Activated naive CD4-positive, alpha-beta T cell treated with anti-CD3 and anti-CD28 coated beads for 36 hours (primary cell): Measurements from ENCODE around the gene ZNF143. TPM values are rescaled to one million over a fixed set of nuclear protein-coding genes. Genes with fewer than 3 reads are reported as not detected.
"Not testable (repeated sequence)": the region's sequence is repeated elsewhere in the genome, so short reads cannot be mapped to it uniquely, and the experiment has no call there.

Source experiments
- CTCF ChIA-PET: fragments of 350-600 bp; sonication (Branson Sonifier 250); formaldehyde crosslinking; loops from one replicate; lab custom pipeline; 2021; ENCODE audit warnings: antibody characterized with exemption; lab: Charles Lee
- DNase-seq: peaks from one replicate; pipeline ENCODE4 v3.0.0-alpha.2; 2020
- H3K27ac Mint-ChIP-seq: one replicate; pipeline ENCODE4 v1.8.0; 2021; ENCODE audit warnings: mild to moderate bottlenecking, mixed read lengths
- H3K27me3 Mint-ChIP-seq: one replicate; pipeline ENCODE4 v1.8.0; 2021; ENCODE audit warnings: low read depth, mixed read lengths
- H3K36me3 Mint-ChIP-seq: one replicate; pipeline ENCODE4 v1.8.0; 2021; ENCODE audit warnings: low read depth, mixed read lengths
- H3K4me1 Mint-ChIP-seq: one replicate; pipeline ENCODE4 v1.8.0; 2021; ENCODE audit warnings: low read depth, mixed read lengths
- H3K4me3 Mint-ChIP-seq: one replicate; pipeline ENCODE4 v1.8.0; 2021; ENCODE audit warnings: mild to moderate bottlenecking, moderate library complexity, mixed read lengths
- H3K9me3 Mint-ChIP-seq: one replicate; pipeline ENCODE4 v1.8.0; 2021; ENCODE audit warnings: mixed read lengths
- intact Hi-C: fragments of 100-400 bp; cut with micrococcal nuclease; formaldehyde crosslinking; loops from one replicate; pipeline ENCODE4 v1.15.1; 2023
- total RNA-seq, 2 experiments: library from RNA; stranded (reverse); gene quantifications; one replicate each; pipeline ENCODE4 v1.2.3, GENCODE V29; 2021

ZNF143 gene
- total RNA-seq, 2 experiments from 2014 or later: 39.1 to 42.5 TPM

DNA sequence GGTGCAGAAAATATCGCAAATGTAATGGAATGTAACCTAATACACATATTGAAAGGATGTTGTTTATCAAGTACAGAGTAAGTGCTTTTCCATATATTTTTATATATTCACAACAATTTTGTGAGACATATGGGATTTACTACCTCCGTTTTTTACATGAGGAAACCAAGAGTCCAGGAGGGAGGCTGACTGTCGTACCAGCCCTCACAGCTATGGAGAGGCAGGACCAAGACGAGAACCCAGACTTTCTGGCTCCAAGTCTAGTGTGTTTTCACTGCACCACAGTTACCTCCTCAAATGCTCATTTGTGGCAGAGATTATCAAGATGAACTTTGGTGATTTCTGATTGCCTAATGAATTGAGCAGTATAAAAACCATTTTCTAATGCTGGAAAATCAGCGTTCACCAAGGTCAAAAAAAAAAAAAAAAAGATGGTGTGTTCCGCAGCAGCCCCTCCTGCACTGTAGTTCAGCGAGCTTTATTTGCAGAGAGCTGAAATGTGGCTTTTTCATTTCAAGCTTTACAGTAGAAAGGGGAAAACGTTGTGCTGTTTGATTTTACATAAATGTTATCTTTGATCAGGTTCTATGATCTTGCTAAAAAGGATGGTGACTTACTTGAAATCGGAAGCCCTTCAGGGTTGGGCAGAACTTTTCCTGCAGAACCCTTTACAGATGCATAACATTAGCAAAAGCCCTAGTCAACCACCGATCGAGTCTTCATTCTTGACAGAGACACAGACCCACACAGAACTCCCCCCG is 67.9 kb downstream of the ZNF143 start:
- peaks cover 8% of the 10 kb centered on the region for H3K36me3 Mint-ChIP-seq
- intact Hi-C loops: no loop called here
- no peaks in the 10 kb centered on the region for H3K9me3 Mint-ChIP-seq
- no peak overlapping the region for H3K4me3 Mint-ChIP-seq
- no peaks in the 10 kb centered on the region for H3K4me1 Mint-ChIP-seq
- no peak for DNase-seq
- H3K27ac Mint-ChIP-seq: no peak overlapping the region
- CTCF ChIA-PET: interaction anchor here (0.6 to 2.2 kb wide), 2 partner anchors 9 to 359 kb away, joined by 3 to 5 read pairs; no protein-coding TSS in a partner anchor
- H3K27me3 Mint-ChIP-seq: no peaks in the 10 kb centered on the region

DNA sequence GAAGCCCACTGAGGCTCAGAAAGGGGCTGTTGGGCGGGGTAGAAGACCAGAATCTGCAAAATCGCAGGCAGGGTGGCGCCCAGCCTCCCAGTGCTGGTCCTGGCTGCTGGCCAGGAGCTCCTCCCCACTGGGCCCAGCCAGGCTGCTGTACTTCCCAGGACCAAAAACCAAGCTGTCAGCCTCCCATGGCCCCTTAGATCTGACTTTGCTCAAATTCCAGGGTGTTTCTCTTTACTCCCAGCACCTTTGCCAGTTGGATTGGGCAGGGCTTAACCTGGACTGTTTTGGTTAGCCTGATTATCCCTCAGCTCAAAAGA is 68.5 kb downstream of the ZNF143 start:
- no peak for DNase-seq
- no peak overlapping the region for H3K4me3 Mint-ChIP-seq
- no peaks in the 10 kb centered on the region for H3K9me3 Mint-ChIP-seq
- CTCF ChIA-PET: interaction anchor here (0.6 to 2.2 kb wide), 3 partner anchors 8 to 359 kb away, joined by 3 to 5 read pairs (median 3); no protein-coding TSS in a partner anchor
- peaks cover 8% of the 10 kb centered on the region for H3K36me3 Mint-ChIP-seq
- no peaks in the 10 kb centered on the region for H3K4me1 Mint-ChIP-seq
- H3K27me3 Mint-ChIP-seq: no peaks in the 10 kb centered on the region
- no peak overlapping the region for H3K27ac Mint-ChIP-seq
- intact Hi-C loops: no loop called here

DNA sequence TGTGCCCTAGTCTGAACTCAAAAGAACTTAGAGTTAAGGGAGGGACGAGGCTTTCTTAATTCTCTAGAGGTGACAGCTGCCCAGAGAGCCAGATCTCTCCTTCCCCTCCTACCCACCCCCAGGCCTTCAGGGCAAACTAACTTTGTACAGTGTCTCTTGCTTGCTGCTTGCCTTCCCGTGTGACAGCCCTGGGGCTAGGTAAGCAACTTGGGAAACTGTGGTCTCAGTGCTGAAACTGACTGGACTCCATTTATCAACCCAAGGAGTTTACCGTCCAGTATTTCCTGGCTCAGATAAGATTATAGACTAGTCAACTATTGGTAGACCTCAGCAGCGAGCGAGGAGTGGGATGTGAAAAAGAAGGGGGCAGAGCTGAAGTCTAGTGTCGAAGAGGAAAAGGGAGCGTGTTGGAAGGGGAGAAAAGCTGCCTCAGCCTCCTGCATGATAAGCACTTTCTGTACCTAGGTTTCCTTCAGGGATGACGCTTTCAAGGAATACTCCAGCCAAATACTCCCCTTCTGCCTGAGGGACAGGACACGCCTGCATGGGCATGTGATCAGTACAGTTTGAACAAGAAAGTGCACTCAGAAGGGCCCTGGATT is 69.3 kb downstream of the ZNF143 start:
- no peaks in the 10 kb centered on the region for H3K27me3 Mint-ChIP-seq
- DNase-seq: no peak
- H3K4me3 Mint-ChIP-seq: no peak overlapping the region
- intact Hi-C loops: loop anchor here (10.0 kb wide), 1 partner anchor 445 kb away; no protein-coding TSS in a partner anchor
- peaks cover 8% of the 10 kb centered on the region for H3K36me3 Mint-ChIP-seq
- no peaks in the 10 kb centered on the region for H3K4me1 Mint-ChIP-seq
- no peak overlapping the region for H3K27ac Mint-ChIP-seq
- H3K9me3 Mint-ChIP-seq: no peaks in the 10 kb centered on the region
- CTCF ChIA-PET: interaction anchor here (1.0 to 2.2 kb wide), 2 partner anchors 7 to 218 kb away, joined by 3 to 5 read pairs; no protein-coding TSS in a partner anchor

DNA sequence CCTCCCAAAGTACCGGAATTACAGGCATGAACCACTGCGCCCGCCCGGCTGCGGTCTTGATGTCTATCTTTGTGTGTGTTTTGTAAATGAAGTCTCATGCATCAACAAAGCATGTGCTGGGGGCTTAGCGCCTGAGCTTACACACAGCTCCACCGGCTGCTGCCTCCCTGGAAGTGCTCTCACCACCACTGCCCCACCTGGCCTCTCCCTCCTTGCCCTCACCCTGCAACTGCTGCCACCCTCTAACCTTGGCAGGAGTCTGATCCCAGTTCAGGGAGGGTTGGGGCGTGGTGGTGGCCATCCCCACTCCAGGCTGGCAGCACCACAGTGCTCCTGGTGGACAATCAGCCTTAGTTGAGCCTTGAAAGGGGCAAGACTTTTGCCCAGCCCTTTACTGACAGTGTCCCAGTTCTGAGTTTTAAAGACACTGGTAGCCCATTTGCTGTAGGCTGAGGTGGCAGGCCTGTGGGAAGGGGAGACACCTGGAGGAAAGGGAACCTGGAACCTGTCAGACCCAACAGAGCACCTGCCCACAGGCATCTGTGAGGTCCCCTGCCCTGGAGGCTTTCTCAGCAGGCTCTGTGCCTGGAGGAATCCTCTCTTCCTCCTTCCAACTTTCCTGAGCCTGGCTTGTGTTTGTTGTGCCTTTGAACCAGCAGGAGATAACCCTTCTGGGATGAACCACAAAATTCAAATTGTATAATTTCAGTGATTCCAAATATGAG is 70.3 kb downstream of the ZNF143 start:
- no peak overlapping the region for H3K4me3 Mint-ChIP-seq
- H3K9me3 Mint-ChIP-seq: no peaks in the 10 kb centered on the region
- DNase-seq: no peak
- H3K4me1 Mint-ChIP-seq: no peaks in the 10 kb centered on the region
- intact Hi-C loops: loop anchor here (10.0 kb wide), 1 partner anchor 444 kb away; no protein-coding TSS in a partner anchor
- CTCF ChIA-PET: no interaction called here
- H3K27me3 Mint-ChIP-seq: no peaks in the 10 kb centered on the region
- no peak overlapping the region for H3K27ac Mint-ChIP-seq
- H3K36me3 Mint-ChIP-seq: peaks cover 8% of the 10 kb centered on the region

DNA sequence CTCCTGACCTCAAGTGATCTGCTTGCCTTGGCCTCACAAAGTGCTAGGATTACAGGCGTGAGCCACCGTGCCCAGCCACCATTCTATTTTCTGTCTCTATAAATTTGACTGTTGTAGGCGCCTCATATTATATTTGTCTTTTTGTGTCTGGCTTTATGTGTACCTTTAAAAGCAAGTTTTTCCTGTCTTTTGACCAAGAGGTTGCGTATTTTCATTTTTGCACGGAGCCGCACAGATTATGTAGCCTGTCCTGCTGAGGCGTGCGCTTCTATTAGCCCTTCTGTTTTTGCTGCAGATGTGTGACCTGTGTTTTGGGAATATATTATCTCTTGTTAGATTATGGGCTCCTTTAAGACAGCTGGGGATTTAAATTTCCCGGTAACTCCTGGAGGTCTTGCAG is 72.2 kb downstream of the ZNF143 start:
- CTCF ChIA-PET: interaction anchor here (1.1 to 4.5 kb wide), 4 partner anchors 51 to 217 kb away, joined by 3 to 92 read pairs (median 30); no protein-coding TSS in a partner anchor
- no peak overlapping the region for H3K27ac Mint-ChIP-seq
- no peak overlapping the region for H3K4me3 Mint-ChIP-seq
- H3K9me3 Mint-ChIP-seq: no peaks in the 10 kb centered on the region
- no peak for DNase-seq
- no peaks in the 10 kb centered on the region for H3K36me3 Mint-ChIP-seq
- intact Hi-C loops: loop anchor here (10.0 kb wide), 1 partner anchor 442 kb away; no protein-coding TSS in a partner anchor
- no peaks in the 10 kb centered on the region for H3K4me1 Mint-ChIP-seq
- no peaks in the 10 kb centered on the region for H3K27me3 Mint-ChIP-seq

DNA sequence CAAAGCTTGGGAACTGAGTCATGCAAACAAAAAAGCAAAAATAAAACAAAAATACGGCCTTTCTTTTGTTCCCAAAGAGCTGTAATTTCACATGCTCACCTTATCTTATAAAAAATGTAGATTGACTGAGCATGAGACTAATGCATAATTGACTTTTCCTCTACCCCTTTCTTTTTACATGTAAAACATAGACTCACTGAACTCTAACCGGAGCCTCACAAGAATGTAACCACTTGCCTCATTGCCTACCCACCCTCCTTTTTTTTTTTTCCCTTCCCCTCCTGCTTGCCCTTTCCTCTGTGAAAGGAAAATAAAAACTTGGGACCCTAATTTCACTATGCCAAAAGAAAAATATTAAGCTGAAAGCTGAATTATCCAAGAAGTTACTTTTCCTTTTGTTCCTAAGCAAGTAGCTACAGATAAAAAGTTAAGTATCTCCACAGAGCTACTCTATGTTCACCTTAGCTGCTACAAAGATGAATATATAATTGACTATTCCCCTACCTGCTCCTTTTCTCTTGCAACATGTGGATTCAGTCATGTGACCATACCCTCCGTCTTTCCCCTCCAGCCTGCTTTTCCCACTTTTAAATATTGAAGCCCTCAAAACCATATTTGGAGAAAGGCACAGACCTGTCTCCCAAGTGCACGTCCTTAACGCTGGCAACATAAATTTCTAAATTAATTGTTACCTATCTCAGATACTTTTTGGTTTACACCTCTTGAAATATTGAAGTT is 73.1 kb downstream of the ZNF143 start:
- intact Hi-C loops: loop anchor here (10.0 kb wide), 1 partner anchor 441 kb away; no protein-coding TSS in a partner anchor
- CTCF ChIA-PET: interaction anchor here (0.6 to 4.5 kb wide), 17 partner anchors 9 to 754 kb away, joined by 3 to 92 read pairs (median 4); no protein-coding TSS in a partner anchor

DNA sequence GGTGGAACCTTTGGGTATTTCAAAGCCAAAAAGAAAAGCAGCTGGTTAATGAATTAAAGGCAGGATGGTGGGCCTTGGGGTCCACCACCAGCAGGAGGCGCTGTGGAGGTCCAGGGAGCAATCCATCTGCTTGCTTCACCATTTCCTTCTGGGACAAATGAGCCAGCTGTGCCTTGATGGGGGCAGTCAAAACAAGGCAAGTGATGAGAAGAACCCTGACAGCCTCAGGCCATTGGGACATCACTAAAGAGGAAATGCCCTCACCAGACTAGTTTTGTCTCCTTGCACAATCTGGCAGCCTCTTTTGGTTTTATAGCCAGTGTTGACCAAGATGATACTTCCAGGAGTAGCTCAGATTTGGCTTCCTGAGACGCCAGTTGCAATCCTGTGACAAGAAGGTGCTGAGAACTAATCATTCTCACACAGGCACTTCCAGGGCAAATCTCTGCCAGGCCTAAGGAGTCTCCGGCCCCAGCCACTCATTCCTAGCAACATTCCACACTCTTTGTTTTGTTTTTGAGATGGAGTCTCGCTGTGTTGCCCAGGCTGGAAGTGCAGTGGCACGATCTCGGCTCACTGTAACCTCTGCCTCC is 74.5 kb downstream of the ZNF143 start:
- Mint-ChIP-seq H3K4me1 (no peaks in the 10 kb centered on the region), H3K4me3 (no peak overlapping the region), H3K36me3 (no peaks in the 10 kb centered on the region), H3K9me3 (no peaks in the 10 kb centered on the region), H3K27ac (no peak overlapping the region), H3K27me3 (no peaks in the 10 kb centered on the region)
- intact Hi-C loops: loop anchor here (1.0 to 10.0 kb wide), 6 partner anchors 38 to 788 kb away; partner anchors contain the start of genes ADM and WEE1
- CTCF ChIA-PET: interaction anchor here (0.6 to 4.5 kb wide), 50 partner anchors 10 to 801 kb away, joined by 3 to 92 read pairs (median 4); partner anchors contain the start of gene WEE1
- DNase-seq: peak; percentile 87

More for the DNA sequence above, 73.1 kb downstream of the ZNF143 start:
- no peak overlapping the region for H3K27ac Mint-ChIP-seq
- H3K27me3 Mint-ChIP-seq: no peaks in the 10 kb centered on the region
- no peaks in the 10 kb centered on the region for H3K4me1 Mint-ChIP-seq
- no peak overlapping the region for H3K4me3 Mint-ChIP-seq
- no peaks in the 10 kb centered on the region for H3K9me3 Mint-ChIP-seq
- no peak for DNase-seq
- H3K36me3 Mint-ChIP-seq: no peaks in the 10 kb centered on the region

DNA sequence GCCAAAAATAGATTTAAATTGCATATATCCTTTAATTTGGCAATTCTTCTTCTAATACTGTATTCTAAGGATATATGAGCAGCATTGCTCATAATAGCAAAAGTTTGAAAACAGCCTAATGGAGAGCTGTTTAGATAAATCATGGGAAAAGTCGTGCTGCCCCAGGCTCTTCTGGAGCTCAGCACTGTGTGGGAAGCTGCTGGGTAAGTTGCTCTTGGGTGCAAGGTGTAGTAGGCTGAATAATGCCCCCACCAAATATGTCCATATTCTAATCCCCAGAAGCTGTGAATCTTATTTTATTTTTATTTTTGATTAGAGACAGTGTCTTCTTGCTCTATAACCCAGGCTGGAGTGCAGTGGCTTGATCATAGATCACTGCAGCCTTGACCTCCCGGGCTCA is 77.7 kb downstream of the ZNF143 start:
- Mint-ChIP-seq H3K27me3 (no peaks in the 10 kb centered on the region), H3K36me3 (no peaks in the 10 kb centered on the region), H3K27ac (no peak overlapping the region), H3K4me1 (no peaks in the 10 kb centered on the region), H3K4me3 (no peak overlapping the region), H3K9me3 (no peaks in the 10 kb centered on the region)
- intact Hi-C loops: loop anchor here (5.0 to 10.0 kb wide), 2 partner anchors 436 to 769 kb away; partner anchors contain the start of gene ADM
- CTCF ChIA-PET: interaction anchor here (0.6 to 2.1 kb wide), 7 partner anchors 10 to 524 kb away, joined by 3 to 11 read pairs (median 4); no protein-coding TSS in a partner anchor
- DNase-seq: no peak

DNA sequence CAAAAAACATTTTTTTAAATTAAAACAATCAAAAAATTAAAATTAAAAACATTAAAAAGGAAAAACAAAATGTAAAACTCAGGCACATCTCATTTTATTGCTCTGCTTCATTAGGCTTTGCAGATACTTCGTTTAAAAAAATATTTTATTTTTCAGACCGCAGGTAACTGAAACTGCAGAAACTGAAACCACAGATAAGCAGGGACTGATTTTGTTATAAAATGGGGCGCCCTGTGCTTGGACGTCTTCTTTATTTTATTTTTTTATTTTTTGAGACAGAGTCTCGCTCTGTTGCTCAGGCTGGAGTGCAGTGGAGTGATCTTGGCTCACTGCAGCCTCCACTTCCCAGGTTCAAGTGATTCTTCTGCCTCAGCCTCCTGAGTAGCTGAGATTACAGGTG is 88.4 kb downstream of the ZNF143 start:
- intact Hi-C loops, CTCF ChIA-PET, H3K9me3 Mint-ChIP-seq: not testable (repeated sequence)

DNA sequence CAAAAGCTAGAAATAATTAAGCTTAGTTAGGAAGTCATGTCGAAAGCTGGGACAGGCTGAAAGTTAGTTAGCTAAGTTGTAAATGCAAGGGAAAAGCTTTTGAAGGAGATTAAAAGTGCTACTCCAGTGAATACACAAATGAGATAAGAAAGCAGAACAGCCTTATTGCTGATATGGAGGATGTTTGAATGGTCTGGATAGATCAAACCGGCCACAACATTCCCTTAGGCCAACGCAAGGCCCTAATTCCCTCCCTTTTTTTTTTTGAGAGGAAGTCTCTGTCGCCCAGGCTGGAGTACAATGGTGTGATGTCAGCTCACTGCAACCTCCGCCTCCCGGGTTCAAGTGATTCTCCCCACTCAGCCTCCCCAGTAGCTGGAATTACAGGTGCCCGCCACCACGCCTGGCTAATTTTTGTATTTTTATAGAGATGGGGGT is 89.4 kb downstream of the ZNF143 start:
- Mint-ChIP-seq H3K36me3 (peaks cover 8% of the 10 kb centered on the region), H3K27ac (no peak overlapping the region), H3K4me3 (no peak overlapping the region), H3K4me1 (no peaks in the 10 kb centered on the region), H3K27me3 (no peaks in the 10 kb centered on the region), H3K9me3 (peaks cover 2% of the 10 kb centered on the region)
- intact Hi-C loops: no loop called here
- no peak for DNase-seq
- CTCF ChIA-PET: no interaction called here

More for the DNA sequence above, 88.4 kb downstream of the ZNF143 start:
- H3K27me3 Mint-ChIP-seq, H3K4me3 Mint-ChIP-seq, H3K4me1 Mint-ChIP-seq, H3K27ac Mint-ChIP-seq, H3K36me3 Mint-ChIP-seq, DNase-seq: not testable (repeated sequence)
